GM19467 (cell line): ENCODE results near the gene AVPR2.

ENCODE experiments used
- ATAC-seq: cut with Tn5 transposase; IDR thresholded peaks from one replicate; pipeline ENCODE4 v1.9.1; 2021; ENCODE audit warnings: mild to moderate bottlenecking, moderate library complexity; ENCODE audit not compliant: unreplicated experiment

Gene AVPR2

GRCh38 chrX:153910446-153910845 is 6.0 kb downstream of the AVPR2 start:
- ATAC-seq = no peak

- ATAC-seq = no peak
Observed at GRCh38 chrX:153911798-153912197, 7.3 kb downstream of the AVPR2 start.

GRCh38 chrX:153913211-153913610 is 8.7 kb downstream of the AVPR2 start:
- no peak for ATAC-seq

- no peak for ATAC-seq
Observed at GRCh38 chrX:153913701-153914100, 9.2 kb downstream of the AVPR2 start.

DNA sequence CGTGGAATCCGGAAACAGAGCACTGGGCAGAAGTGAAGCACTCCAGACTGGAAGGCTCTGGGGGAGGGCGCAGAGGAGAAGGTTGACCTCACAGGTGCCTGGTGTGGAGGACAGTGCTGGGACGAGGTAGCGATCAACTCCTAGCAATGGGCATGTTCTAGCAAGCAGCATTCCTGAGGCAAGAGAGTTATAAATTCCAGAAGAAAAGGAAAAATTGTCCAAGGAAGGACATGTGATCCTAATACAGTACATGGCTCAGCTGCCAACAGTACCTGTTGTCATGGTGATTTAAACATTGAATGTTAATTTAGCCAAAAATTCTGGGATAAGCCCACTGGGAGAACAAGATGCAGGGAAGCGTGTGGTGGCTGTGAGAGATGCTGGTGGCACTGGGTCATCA is 13.4 kb downstream of the AVPR2 start:
- no peak for ATAC-seq

- no peak for ATAC-seq
Observed at GRCh38 chrX:153919281-153919680, 14.8 kb downstream of the AVPR2 start.

DNA sequence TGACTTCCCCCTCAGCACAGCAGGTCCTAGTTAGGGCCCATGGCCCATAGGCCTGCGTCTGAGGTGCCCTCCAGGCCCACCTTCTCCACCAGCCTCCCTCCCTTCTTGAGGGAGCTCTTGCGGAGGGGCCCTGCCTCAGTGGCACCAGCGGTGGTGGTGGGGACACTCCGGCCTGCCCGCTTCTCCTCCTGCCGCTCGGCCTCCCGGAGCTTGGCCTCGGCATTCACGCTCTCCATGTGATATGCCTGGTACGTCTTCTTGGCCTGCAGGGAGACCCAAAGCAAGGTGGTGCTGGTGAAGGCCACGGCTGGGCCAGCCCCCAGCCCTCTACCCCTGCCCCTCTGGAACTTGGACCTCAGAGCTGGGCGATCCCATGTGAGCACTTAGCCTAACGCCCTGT is 16.1 kb downstream of the AVPR2 start:
- ATAC-seq = no peak

DNA sequence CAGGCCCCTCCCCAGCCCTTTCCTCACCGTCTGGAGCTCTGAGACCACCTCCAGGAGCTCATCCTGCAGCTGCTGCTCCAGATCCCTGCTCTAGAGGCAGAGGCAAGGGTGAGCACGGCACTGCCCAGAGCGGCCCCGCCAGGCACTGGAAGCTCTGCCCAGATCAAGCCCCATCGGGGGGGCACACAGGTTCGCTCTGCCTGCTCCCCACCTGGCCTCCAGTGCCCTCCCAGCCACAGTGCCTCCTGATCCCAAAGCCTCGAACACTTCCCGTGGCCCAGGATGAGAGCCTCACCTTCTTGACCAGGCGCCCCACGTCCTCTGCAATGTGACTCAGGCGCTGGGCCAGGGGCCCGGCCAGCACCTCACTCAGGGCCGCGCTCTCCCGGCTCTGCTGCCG is 16.6 kb downstream of the AVPR2 start:
- no peak for ATAC-seq

- no peak for ATAC-seq
Observed at GRCh38 chrX:153921511-153922446, 17.3 kb downstream of the AVPR2 start.

DNA sequence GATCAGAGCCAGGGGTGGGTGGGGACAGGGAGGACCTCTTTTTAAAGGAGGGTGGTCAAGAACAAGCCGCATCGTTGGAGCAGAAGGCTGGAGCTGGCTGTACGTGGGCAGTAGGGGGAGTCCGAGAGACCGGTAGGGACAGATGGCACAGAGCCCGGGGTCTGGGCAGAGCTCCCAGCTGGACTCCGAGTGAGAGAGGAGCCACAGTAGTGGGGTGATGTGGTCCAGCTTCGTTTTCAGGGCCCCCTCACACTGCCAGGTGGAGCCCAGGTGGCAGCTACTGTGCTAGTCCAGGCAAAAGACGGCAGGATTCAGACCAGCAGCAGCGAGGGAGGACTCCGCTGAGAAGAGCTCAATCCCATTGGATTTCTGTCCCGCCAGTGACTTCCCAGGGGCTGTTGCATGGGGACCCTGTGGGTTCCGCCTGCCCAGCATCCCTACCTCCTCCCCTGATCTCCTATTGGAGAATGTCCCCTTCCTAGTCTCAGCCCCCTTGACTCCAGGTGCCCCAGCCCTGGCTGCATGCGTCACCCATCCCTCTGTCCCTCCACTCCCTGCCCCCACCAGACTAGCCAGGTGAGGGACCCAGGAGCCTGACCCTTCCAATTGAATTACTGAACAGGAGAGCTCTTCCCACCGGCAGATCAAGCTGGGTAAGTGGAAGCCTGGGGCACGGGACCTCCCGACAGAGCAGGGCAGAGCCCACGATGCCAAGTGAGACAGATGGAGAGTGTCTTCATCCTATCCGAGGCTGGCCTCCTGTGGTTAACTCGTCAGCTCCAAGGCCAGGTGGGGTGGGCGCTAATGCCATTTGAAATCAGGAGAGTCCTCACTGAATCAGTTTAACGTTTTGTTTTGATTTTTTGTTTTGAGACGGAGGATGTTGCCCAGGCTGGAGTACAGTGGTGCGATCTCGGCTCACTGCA is 18.7 kb downstream of the AVPR2 start:
- no peak for ATAC-seq

DNA sequence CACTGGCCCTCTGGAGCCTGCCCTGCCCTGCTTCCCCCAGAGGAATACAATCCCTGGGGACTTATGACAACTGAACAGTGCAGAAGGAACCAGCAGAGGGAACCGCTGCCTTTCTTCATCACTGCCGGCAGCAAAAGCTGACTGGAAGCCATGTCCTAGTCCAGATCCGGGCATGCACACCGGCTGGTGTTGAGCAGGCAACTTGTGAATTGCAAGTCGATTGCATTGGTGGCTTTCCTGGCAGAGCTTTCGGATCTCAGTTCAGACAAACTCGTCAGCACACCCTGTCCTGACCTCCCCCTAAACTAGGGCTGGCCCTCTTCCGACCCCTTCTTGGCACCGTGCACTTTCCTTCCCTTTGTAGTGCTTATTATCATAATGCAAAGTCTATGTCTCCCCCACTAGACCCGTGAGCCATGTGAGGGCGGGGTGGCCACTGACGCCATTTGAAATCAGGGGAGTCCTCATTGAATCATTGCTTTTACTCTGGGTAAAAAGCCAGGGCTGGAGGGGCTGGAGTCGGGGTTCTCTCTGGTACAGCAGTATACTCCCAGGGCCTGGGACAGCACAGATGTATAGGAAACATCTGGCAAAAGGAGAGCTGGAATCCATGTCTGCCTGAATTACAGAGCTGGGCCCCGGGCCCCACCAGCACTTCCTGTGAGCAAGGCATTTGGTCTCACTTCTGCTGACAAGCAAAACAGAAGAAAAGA is 19.8 kb downstream of the AVPR2 start:
- ATAC-seq = no peak

- ATAC-seq = no peak
Observed at GRCh38 chrX:153925387-153925738, 20.9 kb downstream of the AVPR2 start.

GRCh38 chrX:153925739-153926551 is 21.5 kb downstream of the AVPR2 start, which contains the start of gene ARHGAP4:
ARHGAP4 (minus strand) TSS chrX:153926264; CDS start chrX:153926202, 62 bp downstream.
- no peak for ATAC-seq

DNA sequence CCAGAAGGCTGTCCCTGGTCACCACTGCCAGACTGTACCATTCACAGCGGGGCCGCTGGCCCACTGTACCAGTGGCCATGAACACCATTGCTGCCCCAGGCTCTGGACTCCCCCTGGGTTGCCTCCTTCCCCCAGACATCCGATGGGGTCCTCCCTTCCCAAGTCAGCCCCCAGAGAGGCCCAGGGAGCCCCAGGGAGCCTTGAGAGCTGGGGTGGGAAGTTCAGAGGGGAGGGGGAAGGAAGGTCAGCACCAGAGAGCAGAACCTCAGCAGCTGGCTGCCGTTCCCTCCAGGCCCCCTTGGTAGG is 22.0 kb downstream of the AVPR2 start:
- ATAC-seq = no peak

GRCh38 chrX:153926858-153927671 is 22.6 kb downstream of the AVPR2 start:
- ATAC-seq = peak; percentile 42

GRCh38 chrX:153927672-153927921 is 23.1 kb downstream of the AVPR2 start:
- ATAC-seq = no peak

- peak; percentile 68 for ATAC-seq
Observed at GRCh38 chrX:153927922-153928760, 23.7 kb downstream of the AVPR2 start.

DNA sequence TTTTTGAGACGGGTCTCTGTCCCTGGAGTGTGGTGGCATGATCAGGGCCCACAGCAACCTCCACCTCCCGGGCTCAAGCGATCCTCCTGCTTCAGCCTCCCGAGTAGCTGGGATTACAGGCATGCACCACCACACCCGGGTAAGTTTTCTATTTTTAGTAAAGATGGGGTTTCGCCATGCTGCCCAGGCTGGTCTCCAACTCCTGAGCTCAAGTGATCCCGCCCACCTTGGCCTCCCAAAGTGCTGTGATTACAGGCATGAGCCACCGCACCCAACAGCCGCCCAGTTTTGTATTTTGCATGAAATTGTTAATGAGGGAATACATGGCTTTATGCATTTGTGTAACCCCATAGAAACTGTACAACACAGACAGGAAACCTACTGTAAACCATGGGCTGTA is 24.4 kb downstream of the AVPR2 start:
- no peak for ATAC-seq

DNA sequence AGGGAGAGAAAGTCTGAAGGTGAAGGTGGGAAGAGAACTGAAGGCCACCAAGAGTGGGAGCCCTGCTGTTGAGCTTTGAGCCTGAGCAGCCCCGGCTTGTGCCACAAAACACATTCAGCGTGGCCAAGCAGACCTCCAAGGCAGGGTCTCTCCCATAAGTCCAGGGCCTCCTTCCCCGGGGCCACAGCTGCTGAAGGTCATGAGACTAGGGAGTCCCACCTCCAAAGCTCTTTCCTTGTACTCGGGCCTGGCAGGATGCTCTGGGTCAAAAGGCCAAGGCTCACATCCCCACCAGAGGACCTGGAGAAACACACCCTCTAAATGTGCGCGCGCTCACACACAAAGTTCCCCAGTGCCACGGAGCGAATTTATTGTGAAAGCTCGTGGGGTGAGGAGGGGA is 25.1 kb downstream of the AVPR2 start:
- no peak for ATAC-seq
